MM.1S (cell line): Measurements from ENCODE around the gene MEAF6.
"Not testable (repeated sequence)": the region's sequence is repeated elsewhere in the genome, so short reads cannot be mapped to it uniquely, and the experiment has no call there.

Experiments
- DNase-seq: peaks from one replicate; pipeline ENCODE4 v3.0.0-alpha.2; 2015
- H2AFZ ChIP-seq: fragments of 300-600 bp; sonication (generic); 2 replicates; pipeline ENCODE4 v1.6.0; 2016; ENCODE audit warnings: antibody characterized with exemption, low read length
- H3F3A ChIP-seq: fragments of 300-600 bp; sonication (generic); 2 replicates; pipeline ENCODE4 v1.6.1; 2016; ENCODE audit warnings: mild to moderate bottlenecking, antibody characterized with exemption, low read length, moderate library complexity, mixed read lengths; ENCODE audit not compliant: insufficient read depth
- H3K27ac ChIP-seq: fragments of 300-600 bp; sonication (generic); 2 replicates; pipeline ENCODE4 v1.5.1; 2016; ENCODE audit warnings: mild to moderate bottlenecking, low read length
- H3K27me3 ChIP-seq: fragments of 300-600 bp; sonication (generic); replicated peaks from 2 replicates; pipeline ENCODE4 v1.6.0; 2016; ENCODE audit warnings: low read length; ENCODE audit not compliant: insufficient read depth
- H3K36me3 ChIP-seq: fragments of 300-600 bp; sonication (generic); replicated peaks from 2 replicates; pipeline ENCODE4 v1.6.1; 2016; ENCODE audit warnings: mild to moderate bottlenecking, low read length, mixed read lengths; ENCODE audit not compliant: insufficient read depth
- H3K4me1 ChIP-seq: fragments of 300-600 bp; sonication (generic); 2 replicates; pipeline ENCODE4 v1.6.1; 2016; ENCODE audit warnings: low read length, mixed read lengths
- H3K4me2 ChIP-seq: fragments of 300-600 bp; sonication (generic); 2 replicates; pipeline ENCODE4 v1.6.0; 2016; ENCODE audit warnings: low read depth, low read length
- H3K4me3 ChIP-seq: fragments of 300-600 bp; sonication (generic); 2 replicates; pipeline ENCODE4 v1.5.1; 2016; ENCODE audit warnings: low read length, mixed read lengths
- H3K79me2 ChIP-seq: fragments of 300-600 bp; sonication (generic); 2 replicates; pipeline ENCODE4 v1.6.1; 2016; ENCODE audit warnings: mixed run types, low read length, mixed read lengths
- H3K9ac ChIP-seq: fragments of 300-600 bp; sonication (generic); 2 replicates; pipeline ENCODE4 v1.6.1; 2016; ENCODE audit warnings: low read length, mixed read lengths
- H3K9me2 ChIP-seq: fragments of 300-600 bp; sonication (generic); replicated peaks from 2 replicates; pipeline ENCODE4 v1.6.1; 2016; ENCODE audit warnings: mild to moderate bottlenecking, low read length, mixed read lengths; ENCODE audit not compliant: insufficient read depth
- H3K9me3 ChIP-seq: fragments of 300-600 bp; sonication (generic); replicated peaks from 2 replicates; pipeline ENCODE4 v1.6.1; 2016; ENCODE audit warnings: mild to moderate bottlenecking, low read length, mixed read lengths; ENCODE audit not compliant: insufficient read depth
- H4K20me1 ChIP-seq: fragments of 300-600 bp; sonication (generic); 2 replicates; pipeline ENCODE4 v1.6.1; 2016; ENCODE audit warnings: mild to moderate bottlenecking, low read length, moderate library complexity, mixed read lengths; ENCODE audit not compliant: insufficient read depth
- EZH2 ChIP-seq: fragments of 300-600 bp; sonication (generic); optimal IDR thresholded peaks from 2 replicates; pipeline ENCODE3; 2017; ENCODE audit warnings: low read depth, mild to moderate bottlenecking, antibody characterized with exemption, low read length, mixed read lengths
- EZH2phosphoT487 ChIP-seq: fragments of 300-600 bp; sonication (generic); IDR thresholded peaks from 2 replicates; pipeline ENCODE4 v1.6.1; 2018; ENCODE audit warnings: antibody characterized with exemption, low read length
- TF ChIP-seq, protein P1 (sequence below): fragments of 300-600 bp; sonication (generic); IDR thresholded peaks from 2 replicates; pipeline ENCODE4 v1.5.1; 2016; ENCODE audit warnings: antibody characterized with exemption, low read length, mixed read lengths

The MEAF6 gene

DNA sequence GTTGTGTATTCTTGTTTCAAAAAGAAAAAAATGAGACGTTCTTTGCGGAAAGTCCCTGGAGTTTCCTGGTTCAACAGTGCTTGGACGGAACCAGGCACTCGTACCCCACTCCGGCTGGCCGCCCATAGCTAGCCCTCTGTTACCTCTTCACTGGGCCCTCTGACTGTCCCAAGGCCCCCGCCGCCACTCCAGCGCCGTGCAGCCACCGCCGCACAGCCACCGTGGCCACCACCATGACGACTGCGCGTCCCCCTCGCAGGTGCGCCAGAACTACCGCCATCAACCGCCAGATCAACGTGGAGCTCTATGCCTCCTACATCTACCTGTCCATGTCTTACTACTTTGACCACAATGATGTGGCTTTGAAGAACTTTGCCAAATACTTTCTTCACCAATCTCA lies 30.0 kb upstream of the MEAF6 start:
- no peaks in the 10 kb centered on the region for H4K20me1 ChIP-seq
- H3K9ac ChIP-seq: no peak overlapping the region
- TF ChIP-seq, protein P1, sequence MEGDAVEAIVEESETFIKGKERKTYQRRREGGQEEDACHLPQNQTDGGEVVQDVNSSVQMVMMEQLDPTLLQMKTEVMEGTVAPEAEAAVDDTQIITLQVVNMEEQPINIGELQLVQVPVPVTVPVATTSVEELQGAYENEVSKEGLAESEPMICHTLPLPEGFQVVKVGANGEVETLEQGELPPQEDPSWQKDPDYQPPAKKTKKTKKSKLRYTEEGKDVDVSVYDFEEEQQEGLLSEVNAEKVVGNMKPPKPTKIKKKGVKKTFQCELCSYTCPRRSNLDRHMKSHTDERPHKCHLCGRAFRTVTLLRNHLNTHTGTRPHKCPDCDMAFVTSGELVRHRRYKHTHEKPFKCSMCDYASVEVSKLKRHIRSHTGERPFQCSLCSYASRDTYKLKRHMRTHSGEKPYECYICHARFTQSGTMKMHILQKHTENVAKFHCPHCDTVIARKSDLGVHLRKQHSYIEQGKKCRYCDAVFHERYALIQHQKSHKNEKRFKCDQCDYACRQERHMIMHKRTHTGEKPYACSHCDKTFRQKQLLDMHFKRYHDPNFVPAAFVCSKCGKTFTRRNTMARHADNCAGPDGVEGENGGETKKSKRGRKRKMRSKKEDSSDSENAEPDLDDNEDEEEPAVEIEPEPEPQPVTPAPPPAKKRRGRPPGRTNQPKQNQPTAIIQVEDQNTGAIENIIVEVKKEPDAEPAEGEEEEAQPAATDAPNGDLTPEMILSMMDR: no peak
- TF ChIP-seq EZH2phosphoT487 (no peak), EZH2 (no peak)
- H3F3A ChIP-seq: no peaks in the 10 kb centered on the region
- H3K9me3 ChIP-seq: no peaks in the 10 kb centered on the region
- no peak overlapping the region for H3K27ac ChIP-seq
- H3K27me3 ChIP-seq: no peaks in the 10 kb centered on the region
- H3K4me1 ChIP-seq: no peaks in the 10 kb centered on the region; the same call in 1 of the 2 replicates
- no peaks in the 10 kb centered on the region for H3K9me2 ChIP-seq
- no peak overlapping the region for H2AFZ ChIP-seq
- H3K4me2 ChIP-seq: no peak overlapping the region
- H3K79me2 ChIP-seq: peaks cover 33% of the 10 kb centered on the region
- no peak for DNase-seq
- peaks cover 23% of the 10 kb centered on the region for H3K36me3 ChIP-seq
- no peak overlapping the region for H3K4me3 ChIP-seq

DNA sequence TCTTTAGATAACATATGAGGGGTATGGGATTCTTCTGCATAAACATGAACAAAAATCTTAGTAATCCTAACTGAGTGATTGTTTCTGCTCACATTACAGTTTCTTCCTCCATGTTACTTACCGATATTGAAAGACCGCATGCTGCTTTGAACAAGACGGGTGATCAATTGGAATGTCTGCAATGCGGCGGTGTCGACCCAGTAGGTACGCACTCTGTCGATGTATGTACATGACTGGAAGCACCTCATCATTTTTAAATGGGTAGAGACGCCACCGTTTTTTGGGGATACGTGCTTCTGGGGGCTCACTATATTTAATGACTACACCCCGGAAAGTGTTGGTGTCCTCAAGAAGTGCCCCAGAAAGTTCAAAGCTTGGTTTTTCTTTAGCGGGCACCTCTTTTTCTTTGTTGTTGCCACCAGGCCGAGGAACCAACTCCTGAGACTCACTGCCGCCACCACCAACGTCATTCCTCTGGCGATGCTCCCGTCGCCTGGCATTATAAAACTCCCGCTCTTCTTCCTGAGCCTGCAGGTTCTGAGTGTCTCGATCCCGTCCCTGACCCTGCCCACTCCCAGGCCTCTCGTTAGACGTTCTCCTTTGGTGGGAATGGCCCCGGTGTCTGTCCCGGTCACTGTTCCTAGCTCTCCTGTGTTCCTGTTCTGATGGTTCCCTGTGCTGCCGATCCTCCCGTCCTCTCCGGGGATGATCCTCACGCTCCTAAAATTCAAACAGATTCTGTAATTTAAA lies 25.6 kb upstream of the MEAF6 start:
- no peak overlapping the region for H3K4me3 ChIP-seq
- no peaks in the 10 kb centered on the region for H3K27me3 ChIP-seq
- H3K4me1 ChIP-seq: no peaks in the 10 kb centered on the region
- H3K79me2 ChIP-seq: 0 out of 2 replicates have a peak, but pooled peaks cover 20% of the 10 kb centered on the region
- TF ChIP-seq, protein P1: no peak
- no peak for TF ChIP-seq EZH2
- TF ChIP-seq EZH2phosphoT487: no peak
- H3K36me3 ChIP-seq: peaks cover 16% of the 10 kb centered on the region; the same call in 1 of the 2 replicates
- H3K9me2 ChIP-seq: no peaks in the 10 kb centered on the region
- no peak for DNase-seq
- H4K20me1 ChIP-seq: no peaks in the 10 kb centered on the region; the same call in 1 of the 2 replicates
- no peaks in the 10 kb centered on the region for H3F3A ChIP-seq
- H3K27ac ChIP-seq: no peak overlapping the region
- no peak overlapping the region for H2AFZ ChIP-seq
- H3K4me2 ChIP-seq: no peak overlapping the region
- no peak overlapping the region for H3K9ac ChIP-seq
- H3K9me3 ChIP-seq: no peaks in the 10 kb centered on the region

DNA sequence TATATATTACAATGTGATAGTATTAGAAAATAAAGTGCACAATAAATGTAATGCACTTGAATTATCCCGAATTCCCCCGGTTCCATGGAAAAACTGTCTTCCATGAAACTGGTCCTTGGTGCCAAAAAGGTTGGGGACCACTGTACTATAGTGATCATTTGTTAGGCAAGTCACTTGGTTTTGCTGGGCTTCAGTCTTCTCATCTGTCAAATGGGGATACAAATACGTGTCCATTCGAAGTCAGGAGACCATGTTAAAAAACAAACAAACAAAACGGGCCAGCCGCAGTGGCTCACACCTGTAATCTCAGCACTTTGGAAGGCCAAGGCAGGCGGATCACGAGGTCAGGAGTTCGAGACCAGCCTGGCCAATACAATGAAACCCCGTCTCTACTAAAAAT lies 24.6 kb upstream of the MEAF6 start:
- H3K9me3 ChIP-seq, H3K27me3 ChIP-seq, H3K4me1 ChIP-seq, H3K4me3 ChIP-seq, DNase-seq, H3K9me2 ChIP-seq, H3F3A ChIP-seq, H4K20me1 ChIP-seq, H3K27ac ChIP-seq, H3K9ac ChIP-seq, H3K4me2 ChIP-seq, H2AFZ ChIP-seq: not testable (repeated sequence)
- Histone ChIP-seq H3K79me2 (0 out of 2 replicates have a peak, but pooled peaks cover 16% of the 10 kb centered on the region), H3K36me3 (peaks cover 12% of the 10 kb centered on the region; the same call in 1 of the 2 replicates)

DNA sequence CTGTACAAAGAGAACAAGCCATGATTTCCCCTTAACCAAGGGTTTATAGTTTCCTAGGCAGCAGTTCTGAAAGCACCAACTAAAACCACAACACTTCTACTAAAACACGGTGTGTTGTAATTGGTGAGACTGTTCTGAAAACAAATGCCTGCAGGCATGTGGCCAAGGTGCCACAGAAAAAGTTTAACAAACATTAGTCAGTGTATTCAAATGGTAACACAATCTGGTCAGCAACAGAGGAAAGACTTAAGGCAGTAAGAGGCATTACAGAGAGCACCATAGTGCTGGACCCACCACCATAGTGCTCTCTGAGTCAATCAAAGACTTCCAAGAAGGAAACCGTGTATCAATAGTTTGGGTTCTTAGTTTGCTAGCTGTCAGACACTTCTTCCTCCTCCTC lies 22.8 kb upstream of the MEAF6 start:
- H3K4me1 ChIP-seq: no peaks in the 10 kb centered on the region
- H3K9me2 ChIP-seq: no peaks in the 10 kb centered on the region
- H3K9me3 ChIP-seq: no peaks in the 10 kb centered on the region
- H3K4me3 ChIP-seq: no peak overlapping the region
- H4K20me1 ChIP-seq: no peaks in the 10 kb centered on the region; the same call in 1 of the 2 replicates
- H2AFZ ChIP-seq: no peak overlapping the region
- DNase-seq: no peak
- no peak overlapping the region; the same call in 1 of the 2 replicates for H3K27ac ChIP-seq
- no peaks in the 10 kb centered on the region for H3F3A ChIP-seq
- H3K27me3 ChIP-seq: no peaks in the 10 kb centered on the region
- TF ChIP-seq EZH2 (no peak), EZH2phosphoT487 (no peak)
- TF ChIP-seq, protein P1: no peak
- peaks cover 12% of the 10 kb centered on the region; the same call in 1 of the 2 replicates for H3K36me3 ChIP-seq
- H3K9ac ChIP-seq: no peak overlapping the region
- H3K4me2 ChIP-seq: no peak overlapping the region
- 0 out of 2 replicates have a peak, but pooled peaks cover 14% of the 10 kb centered on the region for H3K79me2 ChIP-seq
